GM23338 (cell line): ENCODE data around the gene PNPLA1.

Experiments
- CREB1 ChIP-seq: fragments of 250-450 bp; sonication (Bioruptor Pico); IDR thresholded peaks from 2 replicates; pipeline ENCODE4 v1.5.0; 2020; ENCODE audit warnings: low read depth, mild to moderate bottlenecking, moderate library complexity
- ETS1 ChIP-seq: IDR thresholded peaks from 2 replicates; pipeline ENCODE4 v1.6.1; 2016; ENCODE audit warnings: antibody characterized with exemption
- EZH2 ChIP-seq: fragments of 200-600 bp; sonication (generic); IDR thresholded peaks from one replicate; pipeline ENCODE4 v1.8.0; 2017; ENCODE audit warnings: antibody characterized with exemption, mild to moderate bottlenecking, low read depth; ENCODE audit not compliant: unreplicated experiment
- EZH2phosphoT487 ChIP-seq: fragments of 200-600 bp; sonication (generic); IDR thresholded peaks from one replicate; pipeline ENCODE4 v1.8.1; 2018; ENCODE audit warnings: antibody characterized with exemption; ENCODE audit not compliant: unreplicated experiment
- JUNB ChIP-seq: IDR thresholded peaks from one replicate; pipeline ENCODE4 v1.6.1; 2016; ENCODE audit warnings: antibody characterized with exemption; ENCODE audit not compliant: unreplicated experiment
- NANOG ChIP-seq: IDR thresholded peaks from 2 replicates; pipeline ENCODE4 v1.6.1; 2016; ENCODE audit warnings: antibody characterized with exemption, borderline replicate concordance
- POLR2AphosphoS5 ChIP-seq: IDR thresholded peaks from 2 replicates; pipeline ENCODE4 v1.6.1; 2016; ENCODE audit warnings: antibody characterized with exemption, low read depth
- ZNF114 ChIP-seq: fragments of 250-450 bp; sonication (Bioruptor Pico); IDR thresholded peaks from 2 replicates; pipeline ENCODE4 v1.5.0; 2020; ENCODE audit warnings: mild to moderate bottlenecking, moderate library complexity
- ZNF331 ChIP-seq: fragments of 250-450 bp; sonication (Bioruptor Pico); IDR thresholded peaks from 2 replicates; pipeline ENCODE4 v1.5.0; 2020; ENCODE audit warnings: low read depth, mild to moderate bottlenecking, moderate library complexity
- TF ChIP-seq, protein P1 (sequence below), 2 experiments: fragments of 200-600 bp in 1 of 2; sonication (generic) in 1 of 2; conservative IDR thresholded peaks; 2 replicates each; pipeline versions ENCODE4 v1.5.1 to v1.6.1; 2016 to 2017; ENCODE audit warnings: antibody characterized with exemption in 2 of 2, low read depth in 2 of 2, mild to moderate bottlenecking in 2 of 2, moderate library complexity in 1 of 2
- TF ChIP-seq, protein P2 (sequence below): IDR thresholded peaks from one replicate; pipeline ENCODE4 v1.6.1; 2018; ENCODE audit warnings: antibody characterized with exemption; ENCODE audit not compliant: unreplicated experiment

DNA sequence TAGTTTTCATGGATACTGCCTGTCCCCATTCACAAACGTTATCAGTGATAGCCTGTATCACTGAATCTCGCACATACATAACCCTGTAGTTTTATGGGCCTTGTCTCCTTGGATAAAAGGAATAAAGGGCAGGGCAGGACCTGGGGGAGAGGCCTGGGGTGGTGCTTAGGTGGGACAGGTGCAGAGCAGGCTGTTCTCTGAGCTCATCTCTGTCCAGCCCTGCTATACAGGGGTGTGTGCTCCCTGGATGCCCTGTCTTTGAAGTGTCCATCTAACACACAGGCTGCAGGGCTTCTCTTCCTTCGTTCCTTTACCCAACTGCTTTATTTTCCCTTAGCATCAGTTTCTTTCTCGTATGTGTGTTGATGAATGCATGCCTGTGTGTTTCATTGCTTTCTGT lies 46.9 kb upstream of the PNPLA1 start:
- TF ChIP-seq, protein P1, sequence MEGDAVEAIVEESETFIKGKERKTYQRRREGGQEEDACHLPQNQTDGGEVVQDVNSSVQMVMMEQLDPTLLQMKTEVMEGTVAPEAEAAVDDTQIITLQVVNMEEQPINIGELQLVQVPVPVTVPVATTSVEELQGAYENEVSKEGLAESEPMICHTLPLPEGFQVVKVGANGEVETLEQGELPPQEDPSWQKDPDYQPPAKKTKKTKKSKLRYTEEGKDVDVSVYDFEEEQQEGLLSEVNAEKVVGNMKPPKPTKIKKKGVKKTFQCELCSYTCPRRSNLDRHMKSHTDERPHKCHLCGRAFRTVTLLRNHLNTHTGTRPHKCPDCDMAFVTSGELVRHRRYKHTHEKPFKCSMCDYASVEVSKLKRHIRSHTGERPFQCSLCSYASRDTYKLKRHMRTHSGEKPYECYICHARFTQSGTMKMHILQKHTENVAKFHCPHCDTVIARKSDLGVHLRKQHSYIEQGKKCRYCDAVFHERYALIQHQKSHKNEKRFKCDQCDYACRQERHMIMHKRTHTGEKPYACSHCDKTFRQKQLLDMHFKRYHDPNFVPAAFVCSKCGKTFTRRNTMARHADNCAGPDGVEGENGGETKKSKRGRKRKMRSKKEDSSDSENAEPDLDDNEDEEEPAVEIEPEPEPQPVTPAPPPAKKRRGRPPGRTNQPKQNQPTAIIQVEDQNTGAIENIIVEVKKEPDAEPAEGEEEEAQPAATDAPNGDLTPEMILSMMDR (conservative IDR thresholded peaks at IDR 0.05; ENCODE audit: low read depth in 2 of 2): no peak
- TF ChIP-seq, protein P2, sequence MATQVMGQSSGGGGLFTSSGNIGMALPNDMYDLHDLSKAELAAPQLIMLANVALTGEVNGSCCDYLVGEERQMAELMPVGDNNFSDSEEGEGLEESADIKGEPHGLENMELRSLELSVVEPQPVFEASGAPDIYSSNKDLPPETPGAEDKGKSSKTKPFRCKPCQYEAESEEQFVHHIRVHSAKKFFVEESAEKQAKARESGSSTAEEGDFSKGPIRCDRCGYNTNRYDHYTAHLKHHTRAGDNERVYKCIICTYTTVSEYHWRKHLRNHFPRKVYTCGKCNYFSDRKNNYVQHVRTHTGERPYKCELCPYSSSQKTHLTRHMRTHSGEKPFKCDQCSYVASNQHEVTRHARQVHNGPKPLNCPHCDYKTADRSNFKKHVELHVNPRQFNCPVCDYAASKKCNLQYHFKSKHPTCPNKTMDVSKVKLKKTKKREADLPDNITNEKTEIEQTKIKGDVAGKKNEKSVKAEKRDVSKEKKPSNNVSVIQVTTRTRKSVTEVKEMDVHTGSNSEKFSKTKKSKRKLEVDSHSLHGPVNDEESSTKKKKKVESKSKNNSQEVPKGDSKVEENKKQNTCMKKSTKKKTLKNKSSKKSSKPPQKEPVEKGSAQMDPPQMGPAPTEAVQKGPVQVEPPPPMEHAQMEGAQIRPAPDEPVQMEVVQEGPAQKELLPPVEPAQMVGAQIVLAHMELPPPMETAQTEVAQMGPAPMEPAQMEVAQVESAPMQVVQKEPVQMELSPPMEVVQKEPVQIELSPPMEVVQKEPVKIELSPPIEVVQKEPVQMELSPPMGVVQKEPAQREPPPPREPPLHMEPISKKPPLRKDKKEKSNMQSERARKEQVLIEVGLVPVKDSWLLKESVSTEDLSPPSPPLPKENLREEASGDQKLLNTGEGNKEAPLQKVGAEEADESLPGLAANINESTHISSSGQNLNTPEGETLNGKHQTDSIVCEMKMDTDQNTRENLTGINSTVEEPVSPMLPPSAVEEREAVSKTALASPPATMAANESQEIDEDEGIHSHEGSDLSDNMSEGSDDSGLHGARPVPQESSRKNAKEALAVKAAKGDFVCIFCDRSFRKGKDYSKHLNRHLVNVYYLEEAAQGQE: no peak
- no peak for TF ChIP-seq POLR2AphosphoS5
- no peak for TF ChIP-seq ZNF114 (CRISPR knock-in tag)
- no peak for TF ChIP-seq EZH2phosphoT487
- TF ChIP-seq EZH2: no peak
- TF ChIP-seq ZNF331: no peak
- TF ChIP-seq ETS1: no peak
- TF ChIP-seq CREB1 (CRISPR knock-in tag): no peak
- TF ChIP-seq JUNB: no peak
- TF ChIP-seq NANOG: no peak
